Liver (tissue), 9 donors: ENCODE measurements around the gene PAAF1. TPM values are rescaled to one million over a fixed set of nuclear protein-coding genes. Genes with fewer than 3 reads are reported as not detected.

ENCODE experiments used
- DNase-seq: peaks from one replicate; pipeline ENCODE4 v3.0.0-alpha.2; 2017; ENCODE audit warnings: low spot score
- H3K27ac ChIP-seq, 2 donors: one replicate each; pipeline ENCODE4 v1.7.0; 2013; ENCODE audit warnings: inconsistent platforms in 2 of 2, low read length in 2 of 2, control low read depth in 1 of 2, low read depth in 1 of 2, mild to moderate bottlenecking in 1 of 2
- H3K27me3 ChIP-seq, 4 donors: one replicate each; pipeline versions ENCODE4 v1.6.1 to v1.7.0; 2013; ENCODE audit warnings: low read length in 3 of 4, inconsistent platforms in 1 of 4, mild to moderate bottlenecking in 1 of 4, moderate library complexity in 1 of 4; ENCODE audit not compliant: control insufficient read depth in 4 of 4, insufficient read depth in 4 of 4
- H3K36me3 ChIP-seq, 4 donors: one replicate each; pipeline versions ENCODE4 v1.6.1 to v1.7.0; 2013; ENCODE audit warnings: low read length in 3 of 4, mild to moderate bottlenecking in 3 of 4, low read depth in 1 of 4, moderate library complexity in 1 of 4; ENCODE audit not compliant: control insufficient read depth in 4 of 4, insufficient read depth in 3 of 4
- H3K4me1 ChIP-seq, 4 donors: one replicate each; pipeline versions ENCODE4 v1.6.1 to v1.7.0; 2013; ENCODE audit warnings: low read length in 3 of 4, mild to moderate bottlenecking in 3 of 4, moderate library complexity in 1 of 4; ENCODE audit not compliant: control insufficient read depth in 4 of 4, insufficient read depth in 4 of 4
- H3K4me3 ChIP-seq, 3 donors: one replicate each; pipeline versions ENCODE4 v1.6.1 to v1.7.0; 2013; ENCODE audit warnings: low read length in 3 of 3, control low read depth in 1 of 3, low read depth in 1 of 3, mild to moderate bottlenecking in 1 of 3
- H3K9ac ChIP-seq, 2 donors: one replicate each; pipeline ENCODE4 v1.7.0; 2013; ENCODE audit warnings: low read length in 2 of 2, mild to moderate bottlenecking in 2 of 2, moderate library complexity in 2 of 2, control low read depth in 1 of 2, low read depth in 1 of 2
- H3K9me3 ChIP-seq, 4 donors: one replicate each; pipeline versions ENCODE4 v1.6.1 to v1.7.0; 2013; ENCODE audit warnings: low read length in 3 of 4; ENCODE audit not compliant: control insufficient read depth in 4 of 4
- EGR1 ChIP-seq, 2 donors: IDR thresholded peaks; 2 replicates each; pipeline ENCODE4 v1.6.1; 2016 to 2018; ENCODE audit warnings: antibody characterized with exemption in 2 of 2, low read depth in 2 of 2
- FOXA1 ChIP-seq: IDR thresholded peaks from 2 replicates; pipeline ENCODE4 v1.6.1; 2016; ENCODE audit warnings: antibody characterized with exemption
- FOXA2 ChIP-seq: IDR thresholded peaks from 2 replicates; pipeline ENCODE4 v1.6.1; 2016; ENCODE audit warnings: antibody characterized with exemption
- GABPA ChIP-seq, 2 donors: IDR thresholded peaks in 1 of 2; conservative IDR thresholded peaks in 1 of 2; 2 replicates each; pipeline ENCODE4 v1.6.1; 2016; ENCODE audit warnings: antibody characterized with exemption in 2 of 2, mild to moderate bottlenecking in 1 of 2, moderate library complexity in 1 of 2
- HNF4A ChIP-seq, 2 donors: conservative IDR thresholded peaks; 2 replicates each; pipeline ENCODE4 v1.6.1; 2016; ENCODE audit warnings: antibody characterized with exemption in 2 of 2, mild to moderate bottlenecking in 2 of 2
- HNF4G ChIP-seq: IDR thresholded peaks from 2 replicates; pipeline ENCODE4 v1.6.1; 2016; ENCODE audit warnings: antibody characterized with exemption
- JUND ChIP-seq, 2 donors: IDR thresholded peaks; 2 replicates each; pipeline ENCODE4 v1.6.1; 2016; ENCODE audit warnings: antibody characterized with exemption in 2 of 2
- NR2F2 ChIP-seq: IDR thresholded peaks from 2 replicates; pipeline ENCODE4 v1.6.1; 2016; ENCODE audit warnings: antibody characterized with exemption
- RAD21 ChIP-seq, 2 donors: IDR thresholded peaks; 2 replicates each; pipeline ENCODE4 v1.6.1; 2016; ENCODE audit warnings: antibody characterized with exemption in 2 of 2, mild to moderate bottlenecking in 2 of 2
- RXRA ChIP-seq, 2 donors: IDR thresholded peaks; 2 replicates each; pipeline ENCODE4 v1.6.1; 2017 to 2018; ENCODE audit warnings: antibody characterized with exemption in 2 of 2, mild to moderate bottlenecking in 1 of 2
- SP1 ChIP-seq: IDR thresholded peaks from 2 replicates; pipeline ENCODE4 v1.6.1; 2018; ENCODE audit warnings: antibody characterized with exemption, mild to moderate bottlenecking
- TAF1 ChIP-seq: conservative IDR thresholded peaks from 2 replicates; pipeline ENCODE4 v1.6.1; 2016; ENCODE audit warnings: antibody characterized with exemption, mild to moderate bottlenecking
- YY1 ChIP-seq: IDR thresholded peaks from 2 replicates; pipeline ENCODE4 v1.6.1; 2016; ENCODE audit warnings: antibody characterized with exemption, mild to moderate bottlenecking
- polyA plus RNA-seq, 2 donors: library from polyadenylated mRNA; stranded (reverse) in 1 of 2; unstranded in 1 of 2; fragments of 200-250 nt in 1 of 2; fragments of >200 nt in 1 of 2; fragmentation: Nextera tagmentation in 1 of 2; extraction: Ambion mirVana in 1 of 2; gene quantifications; one replicate each; pipeline versions ENCODE4 v1.2.1 to v1.2.3, GENCODE V29; 2013 to 2015
- total RNA-seq, 2 donors: library from RNA; depleted of rRNA; stranded (reverse); fragments of >200 nt; gene quantifications; one replicate each; pipeline ENCODE4 v1.2.3, GENCODE V29; 2014
- TF ChIP-seq, protein P1 (sequence below): IDR thresholded peaks from 2 replicates; pipeline ENCODE4 v1.6.1; 2016; ENCODE audit warnings: antibody characterized with exemption, mild to moderate bottlenecking
- TF ChIP-seq, protein P2 (sequence below): IDR thresholded peaks from 2 replicates; pipeline ENCODE4 v1.6.1; 2016; ENCODE audit warnings: antibody characterized with exemption
- TF ChIP-seq, protein P3 (sequence below): IDR thresholded peaks from 2 replicates; pipeline ENCODE4 v1.6.1; 2016; ENCODE audit warnings: antibody characterized with exemption
- TF ChIP-seq, protein P4 (sequence below): fragments of 150-350 bp; IDR thresholded peaks from 2 replicates; pipeline ENCODE4 v1.5.1; 2017; ENCODE audit warnings: improper control_type of control experiment, low read depth, low read length; ENCODE audit not compliant: missing input control
- TF ChIP-seq, protein P5 (sequence below): IDR thresholded peaks from 2 replicates; pipeline ENCODE4 v1.6.1; 2016; ENCODE audit warnings: antibody characterized with exemption
- donor health status: healthy.
- donor health status: healthy.
- donor health status: healthy.
- donor health status: healthy.
- donor health status: healthy.

The PAAF1 gene
- total and polyA plus RNA-seq, 4 donors = 5.3 to 10.4 (median 8.3) TPM

DNA sequence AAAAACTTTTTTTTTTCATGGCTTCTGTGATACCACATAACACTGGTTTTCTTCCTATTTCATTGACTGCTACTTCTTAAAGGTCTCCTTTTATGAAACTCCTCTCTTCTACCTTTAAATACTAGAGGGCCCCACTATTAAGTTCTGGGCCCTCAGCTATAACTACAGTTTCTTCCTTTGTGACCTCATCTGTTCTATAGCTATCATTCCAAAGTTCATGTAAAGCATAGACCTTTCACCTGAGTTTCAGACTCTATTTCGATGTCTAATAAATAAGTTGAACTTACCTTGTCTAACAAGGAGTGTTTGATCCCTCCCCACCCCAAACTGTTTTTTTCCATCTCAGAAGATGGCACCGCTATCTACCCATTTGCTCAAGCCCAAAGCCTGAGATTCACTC lies 35.2 kb downstream of the PAAF1 start (continued):
- TF ChIP-seq, protein P1, sequence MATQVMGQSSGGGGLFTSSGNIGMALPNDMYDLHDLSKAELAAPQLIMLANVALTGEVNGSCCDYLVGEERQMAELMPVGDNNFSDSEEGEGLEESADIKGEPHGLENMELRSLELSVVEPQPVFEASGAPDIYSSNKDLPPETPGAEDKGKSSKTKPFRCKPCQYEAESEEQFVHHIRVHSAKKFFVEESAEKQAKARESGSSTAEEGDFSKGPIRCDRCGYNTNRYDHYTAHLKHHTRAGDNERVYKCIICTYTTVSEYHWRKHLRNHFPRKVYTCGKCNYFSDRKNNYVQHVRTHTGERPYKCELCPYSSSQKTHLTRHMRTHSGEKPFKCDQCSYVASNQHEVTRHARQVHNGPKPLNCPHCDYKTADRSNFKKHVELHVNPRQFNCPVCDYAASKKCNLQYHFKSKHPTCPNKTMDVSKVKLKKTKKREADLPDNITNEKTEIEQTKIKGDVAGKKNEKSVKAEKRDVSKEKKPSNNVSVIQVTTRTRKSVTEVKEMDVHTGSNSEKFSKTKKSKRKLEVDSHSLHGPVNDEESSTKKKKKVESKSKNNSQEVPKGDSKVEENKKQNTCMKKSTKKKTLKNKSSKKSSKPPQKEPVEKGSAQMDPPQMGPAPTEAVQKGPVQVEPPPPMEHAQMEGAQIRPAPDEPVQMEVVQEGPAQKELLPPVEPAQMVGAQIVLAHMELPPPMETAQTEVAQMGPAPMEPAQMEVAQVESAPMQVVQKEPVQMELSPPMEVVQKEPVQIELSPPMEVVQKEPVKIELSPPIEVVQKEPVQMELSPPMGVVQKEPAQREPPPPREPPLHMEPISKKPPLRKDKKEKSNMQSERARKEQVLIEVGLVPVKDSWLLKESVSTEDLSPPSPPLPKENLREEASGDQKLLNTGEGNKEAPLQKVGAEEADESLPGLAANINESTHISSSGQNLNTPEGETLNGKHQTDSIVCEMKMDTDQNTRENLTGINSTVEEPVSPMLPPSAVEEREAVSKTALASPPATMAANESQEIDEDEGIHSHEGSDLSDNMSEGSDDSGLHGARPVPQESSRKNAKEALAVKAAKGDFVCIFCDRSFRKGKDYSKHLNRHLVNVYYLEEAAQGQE = no peak
- TF ChIP-seq NR2F2 (no peak), EGR1 (IDR thresholded peaks at IDR 0.05; ENCODE audit: low read depth in 2 of 2) (no peak), TAF1 (no peak), RAD21 (IDR thresholded peaks at IDR 0.05) (no peak)
- TF ChIP-seq, protein P2, sequence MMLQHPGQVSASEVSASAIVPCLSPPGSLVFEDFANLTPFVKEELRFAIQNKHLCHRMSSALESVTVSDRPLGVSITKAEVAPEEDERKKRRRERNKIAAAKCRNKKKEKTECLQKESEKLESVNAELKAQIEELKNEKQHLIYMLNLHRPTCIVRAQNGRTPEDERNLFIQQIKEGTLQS = no peak

DNA sequence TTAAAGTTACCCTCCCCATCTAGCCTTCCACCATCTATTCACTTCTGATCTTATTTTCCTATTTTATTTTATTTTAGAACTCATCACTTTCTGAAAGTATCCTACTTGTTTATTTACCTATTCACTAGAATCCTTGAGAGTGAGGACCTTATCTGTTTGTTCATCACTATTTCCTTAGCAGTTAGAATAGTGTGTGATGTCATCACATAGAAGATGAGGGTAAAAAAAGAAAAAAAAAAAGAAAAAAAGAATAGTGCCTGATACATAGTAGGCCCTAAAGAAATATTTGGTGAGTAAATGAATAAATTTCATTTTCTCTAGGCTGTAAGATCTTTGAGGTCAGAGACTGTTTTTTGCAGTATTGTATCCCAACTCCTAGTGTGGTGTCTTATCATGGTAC lies 36.7 kb downstream of the PAAF1 start:
- H3K27me3 ChIP-seq = no peaks in the 10 kb centered on the region
- no peak overlapping the region for H3K4me3 ChIP-seq
- DNase-seq = no peak
- H3K27ac ChIP-seq = no peak overlapping the region
- no peak overlapping the region for H3K9ac ChIP-seq
- peaks cover 0 to 6% (median 2%) of the 10 kb centered on the region in 4 donors for H3K4me1 ChIP-seq
- TF ChIP-seq RXRA (IDR thresholded peaks at IDR 0.05) (no peak), FOXA1 (no peak), TAF1 (no peak), JUND (IDR thresholded peaks at IDR 0.05) (no peak), HNF4A (conservative IDR thresholded peaks at IDR 0.05) (no peak), EGR1 (IDR thresholded peaks at IDR 0.05; ENCODE audit: low read depth in 2 of 2) (no peak), FOXA2 (no peak), YY1 (no peak), HNF4G (no peak), SP1 (no peak), GABPA (IDR thresholded peaks at IDR 0.05 in 1 of 2, conservative IDR thresholded peaks at IDR 0.05 in 1 of 2) (no peak), NR2F2 (no peak), RAD21 (IDR thresholded peaks at IDR 0.05) (no peak)
- TF ChIP-seq, protein P3, sequence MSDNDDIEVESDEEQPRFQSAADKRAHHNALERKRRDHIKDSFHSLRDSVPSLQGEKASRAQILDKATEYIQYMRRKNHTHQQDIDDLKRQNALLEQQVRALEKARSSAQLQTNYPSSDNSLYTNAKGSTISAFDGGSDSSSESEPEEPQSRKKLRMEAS = no peak
- TF ChIP-seq, protein P1 = no peak
- TF ChIP-seq, protein P2 = no peak
- TF ChIP-seq, protein P4, sequence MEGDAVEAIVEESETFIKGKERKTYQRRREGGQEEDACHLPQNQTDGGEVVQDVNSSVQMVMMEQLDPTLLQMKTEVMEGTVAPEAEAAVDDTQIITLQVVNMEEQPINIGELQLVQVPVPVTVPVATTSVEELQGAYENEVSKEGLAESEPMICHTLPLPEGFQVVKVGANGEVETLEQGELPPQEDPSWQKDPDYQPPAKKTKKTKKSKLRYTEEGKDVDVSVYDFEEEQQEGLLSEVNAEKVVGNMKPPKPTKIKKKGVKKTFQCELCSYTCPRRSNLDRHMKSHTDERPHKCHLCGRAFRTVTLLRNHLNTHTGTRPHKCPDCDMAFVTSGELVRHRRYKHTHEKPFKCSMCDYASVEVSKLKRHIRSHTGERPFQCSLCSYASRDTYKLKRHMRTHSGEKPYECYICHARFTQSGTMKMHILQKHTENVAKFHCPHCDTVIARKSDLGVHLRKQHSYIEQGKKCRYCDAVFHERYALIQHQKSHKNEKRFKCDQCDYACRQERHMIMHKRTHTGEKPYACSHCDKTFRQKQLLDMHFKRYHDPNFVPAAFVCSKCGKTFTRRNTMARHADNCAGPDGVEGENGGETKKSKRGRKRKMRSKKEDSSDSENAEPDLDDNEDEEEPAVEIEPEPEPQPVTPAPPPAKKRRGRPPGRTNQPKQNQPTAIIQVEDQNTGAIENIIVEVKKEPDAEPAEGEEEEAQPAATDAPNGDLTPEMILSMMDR = no peak
- TF ChIP-seq, protein P5, sequence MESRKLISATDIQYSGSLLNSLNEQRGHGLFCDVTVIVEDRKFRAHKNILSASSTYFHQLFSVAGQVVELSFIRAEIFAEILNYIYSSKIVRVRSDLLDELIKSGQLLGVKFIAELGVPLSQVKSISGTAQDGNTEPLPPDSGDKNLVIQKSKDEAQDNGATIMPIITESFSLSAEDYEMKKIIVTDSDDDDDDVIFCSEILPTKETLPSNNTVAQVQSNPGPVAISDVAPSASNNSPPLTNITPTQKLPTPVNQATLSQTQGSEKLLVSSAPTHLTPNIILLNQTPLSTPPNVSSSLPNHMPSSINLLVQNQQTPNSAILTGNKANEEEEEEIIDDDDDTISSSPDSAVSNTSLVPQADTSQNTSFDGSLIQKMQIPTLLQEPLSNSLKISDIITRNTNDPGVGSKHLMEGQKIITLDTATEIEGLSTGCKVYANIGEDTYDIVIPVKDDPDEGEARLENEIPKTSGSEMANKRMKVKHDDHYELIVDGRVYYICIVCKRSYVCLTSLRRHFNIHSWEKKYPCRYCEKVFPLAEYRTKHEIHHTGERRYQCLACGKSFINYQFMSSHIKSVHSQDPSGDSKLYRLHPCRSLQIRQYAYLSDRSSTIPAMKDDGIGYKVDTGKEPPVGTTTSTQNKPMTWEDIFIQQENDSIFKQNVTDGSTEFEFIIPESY = no peak
- H3K36me3 ChIP-seq = peaks cover 4 to 46% (median 28%) of the 10 kb centered on the region in 4 donors
- H3K9me3 ChIP-seq = no peaks in the 10 kb centered on the region
